Kidney epithelial cell (primary cell): ENCODE measurements around the gene KASH5. TPM values are rescaled to one million over a fixed set of nuclear protein-coding genes. Genes with fewer than 3 reads are reported as not detected.

Experiments used
- DNase-seq: peaks from one replicate; pipeline ENCODE4 v3.0.0-alpha.2; 2010; ENCODE audit warnings: low read depth
- H3K27me3 ChIP-seq: 2 replicates; pipeline ENCODE4 v1.6.0; 2011; ENCODE audit warnings: low read length; ENCODE audit not compliant: control insufficient read depth, insufficient read depth
- H3K36me3 ChIP-seq: 2 replicates; pipeline ENCODE4 v1.5.1; 2011; ENCODE audit warnings: low read length; ENCODE audit not compliant: control insufficient read depth, insufficient read depth
- H3K4me3 ChIP-seq: 2 replicates; pipeline ENCODE4 v1.5.1; 2011; ENCODE audit warnings: low read depth, mild to moderate bottlenecking, control low read depth, low read length
- total RNA-seq: library from RNA; depleted of rRNA; stranded (reverse); fragments of >200 nt; gene quantifications from 2 replicates; pipeline ENCODE4 v1.2.3, GENCODE V29; 2015
- TF ChIP-seq, protein P1 (sequence below): IDR thresholded peaks from 2 replicates; pipeline ENCODE4 v1.5.1; 2011; ENCODE audit warnings: mild to moderate bottlenecking, moderate library complexity, low read length, control low read depth, inconsistent platforms; ENCODE audit not compliant: insufficient read depth, poor library complexity, severe bottlenecking

Gene KASH5
- total RNA-seq, 1 donor from 2014 or later, result not detected

DNA sequence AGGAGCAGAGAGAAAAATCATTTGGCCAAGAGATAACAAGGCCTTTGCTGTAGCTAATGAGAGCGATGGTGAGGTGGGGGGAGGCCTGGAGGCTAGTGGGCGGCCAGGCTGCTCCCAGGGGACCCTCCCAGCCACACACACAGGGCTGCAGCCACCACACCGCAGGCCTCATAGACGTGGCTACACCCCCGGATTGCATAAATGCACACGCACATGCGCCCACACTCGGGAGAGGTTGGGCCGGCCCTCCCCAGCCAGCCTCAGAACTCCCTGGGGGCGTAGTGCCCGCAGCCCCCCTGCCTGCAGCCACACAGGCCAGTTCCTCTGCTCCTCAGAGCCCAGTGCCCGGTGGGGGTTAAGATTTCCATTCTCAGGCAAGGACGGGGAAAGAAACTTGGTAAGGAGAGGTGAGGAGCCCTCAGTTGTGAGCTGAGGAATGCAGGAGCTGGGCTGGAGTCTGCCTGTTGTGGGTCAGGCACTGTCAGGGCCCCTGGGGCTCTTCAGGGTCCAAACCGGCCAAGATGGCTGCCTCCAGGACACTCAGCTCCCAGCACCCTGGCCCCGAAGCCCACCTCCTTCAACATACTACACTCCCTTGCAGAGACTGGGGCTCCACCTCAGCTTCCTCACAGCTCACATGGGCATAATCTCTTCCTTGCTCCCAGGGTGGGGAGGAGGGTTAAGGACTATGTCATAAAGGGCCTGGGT, 27.2 kb downstream of the KASH5 start:
- TF ChIP-seq, protein P1, sequence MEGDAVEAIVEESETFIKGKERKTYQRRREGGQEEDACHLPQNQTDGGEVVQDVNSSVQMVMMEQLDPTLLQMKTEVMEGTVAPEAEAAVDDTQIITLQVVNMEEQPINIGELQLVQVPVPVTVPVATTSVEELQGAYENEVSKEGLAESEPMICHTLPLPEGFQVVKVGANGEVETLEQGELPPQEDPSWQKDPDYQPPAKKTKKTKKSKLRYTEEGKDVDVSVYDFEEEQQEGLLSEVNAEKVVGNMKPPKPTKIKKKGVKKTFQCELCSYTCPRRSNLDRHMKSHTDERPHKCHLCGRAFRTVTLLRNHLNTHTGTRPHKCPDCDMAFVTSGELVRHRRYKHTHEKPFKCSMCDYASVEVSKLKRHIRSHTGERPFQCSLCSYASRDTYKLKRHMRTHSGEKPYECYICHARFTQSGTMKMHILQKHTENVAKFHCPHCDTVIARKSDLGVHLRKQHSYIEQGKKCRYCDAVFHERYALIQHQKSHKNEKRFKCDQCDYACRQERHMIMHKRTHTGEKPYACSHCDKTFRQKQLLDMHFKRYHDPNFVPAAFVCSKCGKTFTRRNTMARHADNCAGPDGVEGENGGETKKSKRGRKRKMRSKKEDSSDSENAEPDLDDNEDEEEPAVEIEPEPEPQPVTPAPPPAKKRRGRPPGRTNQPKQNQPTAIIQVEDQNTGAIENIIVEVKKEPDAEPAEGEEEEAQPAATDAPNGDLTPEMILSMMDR, result no peak
- DNase-seq, result no peak
- no peak overlapping the region for H3K4me3 ChIP-seq
- H3K36me3 ChIP-seq, result no peaks in the 10 kb centered on the region
- H3K27me3 ChIP-seq, result peaks cover 23% of the 10 kb centered on the region

- Histone ChIP-seq H3K36me3 (no peaks in the 10 kb centered on the region), H3K4me3 (no peak overlapping the region), H3K27me3 (peaks cover 28% of the 10 kb centered on the region)
- TF ChIP-seq, protein P1, result no peak
- no peak for DNase-seq
Observed at GRCh38 chr19:49415810-49416200, 27.8 kb downstream of the KASH5 start.

GRCh38 chr19:49417088-49417487, 29.0 kb downstream of the KASH5 start:
- no peak for DNase-seq
- H3K36me3 ChIP-seq, result no peaks in the 10 kb centered on the region
- H3K4me3 ChIP-seq, result no peak overlapping the region
- peaks cover 40% of the 10 kb centered on the region for H3K27me3 ChIP-seq
- TF ChIP-seq, protein P1, result no peak

- H3K36me3 ChIP-seq, result no peaks in the 10 kb centered on the region
- TF ChIP-seq, protein P1, result no peak
- no peak for DNase-seq
- peaks cover 54% of the 10 kb centered on the region for H3K27me3 ChIP-seq
- no peak overlapping the region for H3K4me3 ChIP-seq
Observed at GRCh38 chr19:49418511-49418910, 30.5 kb downstream of the KASH5 start.

GRCh38 chr19:49419173-49419572, 31.1 kb downstream of the KASH5 start:
- Histone ChIP-seq H3K4me3 (no peak overlapping the region), H3K27me3 (peaks cover 60% of the 10 kb centered on the region), H3K36me3 (no peaks in the 10 kb centered on the region)
- TF ChIP-seq, protein P1, result no peak
- DNase-seq, result no peak

DNA sequence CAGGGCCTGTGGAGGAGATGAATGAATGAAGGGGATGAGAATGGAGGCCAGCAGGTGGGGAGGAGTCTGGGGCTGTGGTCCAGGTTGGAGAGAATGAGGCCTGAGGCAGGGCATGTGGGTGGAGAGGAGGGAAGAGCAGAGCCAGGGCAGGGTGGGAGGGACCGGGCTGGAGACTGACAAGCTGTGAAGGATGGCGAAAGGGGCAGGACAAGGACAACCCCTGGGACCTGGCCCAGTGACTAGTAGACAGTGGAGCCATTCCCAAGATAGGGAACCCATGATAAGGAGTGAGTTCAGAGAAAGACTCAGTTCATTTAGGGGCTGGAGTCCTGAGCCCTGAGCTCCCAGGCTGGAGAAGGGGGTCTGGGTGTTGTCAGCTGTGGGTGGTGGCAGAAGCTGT, 32.2 kb downstream of the KASH5 start:
- DNase-seq, result no peak
- Histone ChIP-seq H3K4me3 (no peak overlapping the region), H3K27me3 (peaks cover 70% of the 10 kb centered on the region), H3K36me3 (no peaks in the 10 kb centered on the region)
- TF ChIP-seq, protein P1, result no peak
